ENCODE measurements around the gene C15orf40.
"Not testable (repeated sequence)": the region's sequence is repeated elsewhere in the genome, so short reads cannot be mapped to it uniquely, and the experiment has no call there.

The C15orf40 gene

GRCh38 chr15:82952158-82953081 is 59.0 kb downstream of the C15orf40 start, which contains the start of gene HOMER2:
HOMER2 (minus strand) TSS chr15:82952720; CDS start chr15:82952535, 185 bp downstream.
- peak; percentile 64 for DNase-seq (ENCODE audit: low spot score)

GRCh38 chr15:82951472-82952157 is 59.8 kb downstream of the C15orf40 start:
- peak; percentile 26 for DNase-seq (ENCODE audit: low spot score)

DNA sequence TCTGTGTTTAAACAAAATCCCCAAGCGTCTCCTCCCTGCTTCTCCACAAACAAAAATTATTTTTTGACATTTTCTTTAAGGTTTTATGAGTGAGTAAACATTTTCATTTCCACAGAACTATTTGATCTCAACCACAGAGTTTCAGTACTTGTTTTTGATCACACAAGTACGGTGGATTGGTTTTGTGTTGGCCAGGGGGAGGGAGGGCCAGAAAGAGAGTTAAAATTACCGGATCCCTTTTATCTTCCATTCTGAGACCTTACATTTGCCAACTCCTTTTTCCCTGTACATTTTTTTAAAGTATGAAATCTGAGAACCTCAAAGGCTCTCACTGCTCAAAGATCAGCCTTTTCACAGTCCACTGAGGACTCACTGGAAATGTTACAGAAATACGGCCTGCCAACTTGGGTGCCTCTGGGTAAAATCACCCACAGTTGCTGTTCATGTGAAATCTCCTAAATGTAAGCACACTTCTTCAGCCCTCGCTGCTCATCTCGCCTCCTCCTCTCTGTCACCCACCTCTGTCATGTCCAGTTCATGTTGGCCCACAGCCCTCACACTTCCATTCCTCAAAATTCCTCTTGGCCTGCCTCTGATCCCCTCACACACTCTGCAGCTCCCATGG is 60.6 kb downstream of the C15orf40 start:
- no peak for DNase-seq (ENCODE audit: low spot score)

- no peak for DNase-seq (ENCODE audit: low spot score)
Observed at GRCh38 chr15:82950295-82950694, 61.1 kb downstream of the C15orf40 start.

DNA sequence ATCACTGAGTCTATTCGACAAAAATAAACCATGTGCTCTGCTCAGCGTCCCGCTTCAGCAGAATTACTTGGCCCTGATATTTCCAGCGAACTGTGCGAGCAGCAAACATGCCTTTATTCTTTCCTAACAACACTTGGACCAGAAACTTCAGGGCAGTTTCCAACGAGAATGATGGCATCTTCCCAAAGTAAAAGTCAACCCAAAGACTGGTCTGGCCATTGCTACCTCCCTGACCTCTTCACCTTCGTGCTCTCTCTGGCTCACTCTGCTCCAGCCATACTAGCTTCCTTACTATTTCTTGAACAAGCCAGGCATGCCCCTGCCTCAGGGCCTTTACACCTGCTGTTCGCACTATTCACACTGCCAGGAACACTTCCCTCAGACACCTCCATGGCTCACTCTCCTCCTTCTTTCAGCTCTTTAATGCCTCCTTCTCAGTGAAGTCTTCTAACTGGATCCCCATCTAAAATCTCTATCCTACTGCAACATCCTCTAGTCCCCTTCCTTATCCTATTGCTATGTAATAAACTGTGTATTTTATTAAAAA is 65.2 kb downstream of the C15orf40 start:
- DNase-seq (ENCODE audit: low spot score) = no peak

DNA sequence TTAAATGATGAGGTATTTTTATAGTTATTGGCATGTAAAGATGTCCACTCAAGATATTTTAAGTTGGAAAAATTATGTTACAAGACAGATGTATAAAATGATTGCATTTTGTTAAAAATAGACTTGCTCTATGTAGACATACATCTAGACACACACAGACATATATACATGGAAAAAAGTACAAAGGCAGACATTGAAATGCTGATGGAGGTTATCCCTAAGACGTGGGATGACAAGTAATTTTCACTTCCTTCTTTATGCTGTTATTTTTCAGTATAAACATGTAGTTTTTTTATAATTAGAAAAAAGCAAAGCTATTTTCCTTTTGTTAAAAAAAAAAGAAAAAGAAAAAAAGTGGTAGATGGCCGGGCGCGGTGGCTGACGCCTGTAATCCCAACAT is 66.1 kb downstream of the C15orf40 start:
- DNase-seq (ENCODE audit: low spot score) = no peak

DNA sequence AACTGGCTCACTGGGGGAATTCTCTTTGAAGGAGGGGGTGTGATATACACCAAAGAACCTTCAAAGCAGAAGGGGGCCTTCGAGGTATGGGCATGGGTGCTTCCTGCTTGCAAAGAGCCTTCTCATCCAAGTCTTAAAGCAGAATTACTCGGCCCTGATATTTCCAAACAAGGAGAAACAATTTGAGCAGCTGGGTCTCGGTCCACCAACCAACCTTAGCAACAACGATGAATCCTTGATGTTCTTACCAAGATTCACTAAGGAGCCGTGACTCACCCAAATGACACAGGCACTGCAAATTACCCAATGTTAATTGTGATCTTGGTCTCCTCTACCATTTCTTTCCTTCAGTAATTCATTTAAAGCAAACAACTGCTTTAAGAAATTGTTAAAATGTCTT is 66.6 kb downstream of the C15orf40 start:
- no peak for DNase-seq (ENCODE audit: low spot score)

GRCh38 chr15:82944056-82944455 is 67.4 kb downstream of the C15orf40 start:
- DNase-seq (ENCODE audit: low spot score) = no peak

DNA sequence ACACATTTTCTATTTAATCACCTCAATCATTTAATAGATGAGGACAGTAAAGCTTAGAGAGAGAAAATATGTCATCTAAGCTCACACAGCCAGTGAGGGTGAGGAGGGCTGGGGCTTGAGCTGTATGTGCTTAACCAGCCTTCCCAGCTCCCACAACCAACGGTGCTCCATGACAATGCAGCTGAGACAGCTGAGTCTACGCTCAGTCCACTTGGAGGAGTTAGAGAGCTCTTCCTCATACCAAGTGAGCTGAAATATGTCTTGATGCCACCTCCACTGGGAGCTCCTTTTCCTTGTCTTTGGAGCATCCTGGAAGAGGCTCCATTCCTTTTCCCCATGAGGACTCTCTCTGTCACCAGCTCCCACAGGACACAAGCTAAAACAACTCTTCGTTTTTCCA is 68.3 kb downstream of the C15orf40 start:
- DNase-seq (ENCODE audit: low spot score) = no peak

DNA sequence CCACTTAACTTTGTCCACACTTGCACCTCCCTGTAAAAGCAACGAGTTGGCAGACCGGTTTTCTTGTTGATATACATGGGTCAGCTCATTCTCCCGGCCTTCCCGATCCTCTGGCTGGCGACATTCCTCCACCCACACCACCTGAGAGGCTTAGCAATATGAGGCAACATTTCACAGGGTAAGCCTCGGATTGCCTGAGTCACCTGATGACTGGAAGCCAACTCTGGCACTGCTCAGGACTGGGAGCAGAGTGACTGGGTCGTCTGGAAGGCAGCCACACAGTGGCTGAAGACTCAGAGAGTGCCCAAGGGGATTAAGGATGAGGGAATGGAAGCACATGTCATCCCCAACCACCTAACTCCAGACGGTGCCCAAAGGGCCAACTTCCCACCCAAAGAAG is 68.7 kb downstream of the C15orf40 start:
- DNase-seq (ENCODE audit: low spot score) = peak; percentile 27

- DNase-seq (ENCODE audit: low spot score) = not testable (repeated sequence)
Observed at GRCh38 chr15:82939678-82940077, 71.8 kb downstream of the C15orf40 start.

All from AG08396 (cell line).